PFSK-1 (cell line): ENCODE measurements around the gene BAG5.

Source experiments
- POLR2AphosphoS5 ChIP-seq: IDR thresholded peaks from 2 replicates; pipeline ENCODE4 v1.6.1; 2012; ENCODE audit warnings: low read depth, mild to moderate bottlenecking, control low read depth, low read length, moderate library complexity
- TAF1 ChIP-seq: IDR thresholded peaks from 2 replicates; pipeline ENCODE4 v1.6.1; 2012; ENCODE audit warnings: low read length, control low read depth, borderline replicate concordance; ENCODE audit not compliant: insufficient read depth

GRCh38 chr14:103535891-103536565 is 26.4 kb downstream of the BAG5 start:
- TF ChIP-seq TAF1 (no peak), POLR2AphosphoS5 (no peak)
